Tibial nerve (tissue), 4 donors: Measurements from ENCODE around the gene ABCA7. TPM values are rescaled to one million over a fixed set of nuclear protein-coding genes. Genes with fewer than 3 reads are reported as not detected.

Source experiments
- DNase-seq, 2 donors: peaks; one replicate each; pipeline ENCODE4 v3.0.0-alpha.2; 2019; ENCODE audit warnings: low spot score in 2 of 2
- H3K27ac ChIP-seq, 4 donors: fragments of 200-600 bp; sonication (generic) in 3 of 4; one replicate each; pipeline ENCODE4 v1.5.1; 2017 to 2019; ENCODE audit warnings: mild to moderate bottlenecking in 1 of 4
- H3K27me3 ChIP-seq, 2 donors: fragments of 200-600 bp; sonication (generic) in 1 of 2; one replicate each; pipeline versions ENCODE4 v1.5.1 to v1.6.0; 2017 to 2019
- H3K36me3 ChIP-seq, 3 donors: fragments of 200-600 bp; sonication (generic); one replicate each; pipeline ENCODE4 v1.5.1; 2018 to 2019
- H3K4me1 ChIP-seq, 4 donors: fragments of 200-600 bp; sonication (generic) in 3 of 4; one replicate each; pipeline ENCODE4 v1.5.1; 2017 to 2019
- H3K4me3 ChIP-seq, 4 donors: fragments of 200-600 bp; sonication (generic) in 3 of 4; one replicate each; pipeline ENCODE4 v1.5.1; 2017 to 2019; ENCODE audit warnings: mild to moderate bottlenecking in 1 of 4, moderate library complexity in 1 of 4
- H3K9me3 ChIP-seq, 4 donors: fragments of 200-600 bp; sonication (generic) in 3 of 4; one replicate each; pipeline ENCODE4 v1.5.1; 2017 to 2019
- EP300 ChIP-seq, 2 donors: sonication (generic); formaldehyde crosslinking; IDR thresholded peaks; one replicate each; pipeline ENCODE4 v1.6.1; 2017; ENCODE audit warnings: antibody characterized with exemption in 2 of 2, mild to moderate bottlenecking in 1 of 2
- POLR2A ChIP-seq, 2 donors: fragments of 450-650 bp; IDR thresholded peaks; one replicate each; pipeline ENCODE4 v1.6.1; 2017; ENCODE audit warnings: antibody characterized with exemption in 2 of 2, mild to moderate bottlenecking in 2 of 2, moderate library complexity in 2 of 2
- WGBS, 2 donors: methylation state at CpG; one replicate each; pipeline ENCODE4 v1.1.5; 2018; 5-methylcytosine and 5-hydroxymethylcytosine counted together
- total RNA-seq, 4 donors: library from RNA; depleted of rRNA; stranded (reverse); fragments of >200 nt; gene quantifications; one replicate each; pipeline ENCODE4 v1.1.0, GENCODE V29; 2016
- TF ChIP-seq, protein P1 (sequence below), 5 experiments: fragments of 200-600 bp in 3 of 5; fragments of 450-650 bp in 2 of 5; sonication (generic) in 3 of 5; IDR thresholded peaks; one replicate each; pipeline ENCODE4 v1.5.1; 2016 to 2019; ENCODE audit warnings: antibody characterized with exemption in 5 of 5, mild to moderate bottlenecking in 3 of 5, moderate library complexity in 2 of 5

Gene ABCA7
- total RNA-seq, 4 donors from 2014 or later: 9.6 to 25.8 (median 13.7) TPM

DNA sequence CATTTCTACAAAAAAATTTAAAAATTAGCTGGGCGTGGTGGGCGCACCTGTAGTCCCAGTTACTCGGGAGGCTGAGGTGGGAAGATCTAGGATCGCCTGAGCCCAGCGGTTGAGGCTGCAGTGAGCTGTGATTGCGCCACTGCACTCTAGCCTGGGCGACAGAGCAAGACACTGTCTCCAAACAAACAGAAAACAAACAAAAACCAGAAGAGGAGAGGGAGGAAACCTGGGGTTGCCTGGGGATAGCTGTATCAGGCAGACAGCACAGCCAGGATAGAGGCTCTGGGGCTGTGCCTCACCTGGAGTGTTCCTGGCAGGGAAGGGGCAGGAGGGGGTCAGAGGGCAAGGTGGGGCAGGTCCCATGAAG, 57.9 kb downstream of the ABCA7 start:
- H3K27ac ChIP-seq: peak overlapping the region in 3 of 4 donors; percentile 64 to 95 (median 91)
- no peaks in the 10 kb centered on the region for H3K27me3 ChIP-seq
- H3K4me3 ChIP-seq: no peak overlapping the region
- H3K4me1 ChIP-seq: peaks cover 0 to 79% (median 62%) of the 10 kb centered on the region in 4 donors
- no peak for TF ChIP-seq EP300 (IDR thresholded peaks at IDR 0.05)
- TF ChIP-seq, protein P1, sequence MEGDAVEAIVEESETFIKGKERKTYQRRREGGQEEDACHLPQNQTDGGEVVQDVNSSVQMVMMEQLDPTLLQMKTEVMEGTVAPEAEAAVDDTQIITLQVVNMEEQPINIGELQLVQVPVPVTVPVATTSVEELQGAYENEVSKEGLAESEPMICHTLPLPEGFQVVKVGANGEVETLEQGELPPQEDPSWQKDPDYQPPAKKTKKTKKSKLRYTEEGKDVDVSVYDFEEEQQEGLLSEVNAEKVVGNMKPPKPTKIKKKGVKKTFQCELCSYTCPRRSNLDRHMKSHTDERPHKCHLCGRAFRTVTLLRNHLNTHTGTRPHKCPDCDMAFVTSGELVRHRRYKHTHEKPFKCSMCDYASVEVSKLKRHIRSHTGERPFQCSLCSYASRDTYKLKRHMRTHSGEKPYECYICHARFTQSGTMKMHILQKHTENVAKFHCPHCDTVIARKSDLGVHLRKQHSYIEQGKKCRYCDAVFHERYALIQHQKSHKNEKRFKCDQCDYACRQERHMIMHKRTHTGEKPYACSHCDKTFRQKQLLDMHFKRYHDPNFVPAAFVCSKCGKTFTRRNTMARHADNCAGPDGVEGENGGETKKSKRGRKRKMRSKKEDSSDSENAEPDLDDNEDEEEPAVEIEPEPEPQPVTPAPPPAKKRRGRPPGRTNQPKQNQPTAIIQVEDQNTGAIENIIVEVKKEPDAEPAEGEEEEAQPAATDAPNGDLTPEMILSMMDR (IDR thresholded peaks at IDR 0.05): no peak
- TF ChIP-seq POLR2A (IDR thresholded peaks at IDR 0.05): no peak
- 71 to 72% methylated on average over 7 of the region's 7 CpGs for WGBS, 2 donors
- peaks cover 0 to 11% (median 7%) of the 10 kb centered on the region in 3 donors for H3K36me3 ChIP-seq
- DNase-seq: no peak
- H3K9me3 ChIP-seq: no peaks in the 10 kb centered on the region

DNA sequence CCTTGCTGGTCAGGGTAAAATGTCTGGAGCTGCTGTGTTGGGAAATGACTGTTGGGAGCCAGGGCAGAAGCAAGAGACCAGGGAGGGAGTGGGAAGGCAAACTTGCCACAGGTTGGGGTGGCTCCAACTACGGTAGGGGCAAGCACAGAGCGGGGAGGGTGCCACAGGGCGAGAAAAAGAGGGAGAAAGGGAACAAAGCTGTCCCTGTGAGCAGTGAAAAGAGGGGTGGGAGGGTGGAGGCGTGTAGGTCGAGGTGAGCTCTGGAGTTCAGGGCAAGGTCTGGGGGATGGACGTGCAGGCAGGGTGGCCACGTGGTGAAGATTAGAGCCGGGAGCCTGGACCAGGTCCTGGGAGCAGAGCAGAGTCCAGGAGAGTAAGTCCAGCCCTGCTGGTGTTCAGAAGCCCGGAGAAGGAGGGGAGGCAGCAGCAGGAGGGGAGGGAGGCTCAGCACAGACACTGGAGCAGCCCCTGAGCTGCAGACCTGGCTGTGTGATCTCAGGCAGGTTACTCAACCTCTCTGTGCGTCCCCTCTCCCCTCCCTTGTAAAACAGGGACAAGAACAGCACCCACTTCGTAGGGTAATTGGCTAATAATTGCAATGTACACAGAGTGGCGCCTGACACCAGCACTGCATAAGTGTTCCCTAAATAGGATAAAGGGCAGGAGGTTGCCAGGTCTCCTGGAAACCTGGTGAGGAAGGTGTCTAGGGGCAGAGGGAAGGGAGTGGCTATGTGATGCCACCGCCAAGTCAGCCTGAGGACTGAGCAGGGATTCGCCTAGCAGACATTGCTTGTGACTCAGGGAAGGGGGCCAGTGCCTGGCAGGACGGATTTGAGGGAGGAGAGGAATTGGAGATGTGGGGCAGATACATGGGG, 58.5 kb downstream of the ABCA7 start:
- WGBS, 2 donors: 41 to 42% methylated on average over 14 to 15 of the region's 15 CpGs
- no peak for DNase-seq
- Histone ChIP-seq H3K4me1 (peaks cover 0 to 81% (median 64%) of the 10 kb centered on the region in 4 donors), H3K27ac (peak overlapping the region; percentile 41 to 95 (median 78)), H3K9me3 (no peaks in the 10 kb centered on the region), H3K36me3 (peaks cover 0 to 4% (median 3%) of the 10 kb centered on the region in 3 donors), H3K27me3 (no peaks in the 10 kb centered on the region), H3K4me3 (no peak overlapping the region)
- TF ChIP-seq EP300 (IDR thresholded peaks at IDR 0.05) (no peak), POLR2A (IDR thresholded peaks at IDR 0.05) (no peak)
- TF ChIP-seq, protein P1 (IDR thresholded peaks at IDR 0.05): no peak

DNA sequence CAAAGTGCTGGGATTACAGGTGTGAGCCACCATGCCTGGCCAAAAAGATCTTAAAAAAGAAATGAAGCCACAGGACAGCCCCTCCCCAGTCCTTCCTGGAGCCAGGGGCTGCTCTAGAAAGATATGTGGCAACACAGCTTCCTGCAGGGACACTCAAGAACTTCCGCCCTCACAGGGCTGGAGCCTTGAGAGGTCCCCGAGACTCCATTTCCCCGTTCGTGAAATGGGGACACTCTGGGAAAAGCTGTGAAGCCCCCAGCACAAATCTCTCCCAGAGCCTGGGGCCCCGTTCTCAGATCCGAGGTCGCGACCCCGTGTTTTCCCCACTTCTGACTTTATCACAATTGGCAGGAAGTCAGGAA, 61.4 kb downstream of the ABCA7 start:
- no peak for TF ChIP-seq EP300 (IDR thresholded peaks at IDR 0.05)
- TF ChIP-seq, protein P1 (IDR thresholded peaks at IDR 0.05): no peak
- no peak for TF ChIP-seq POLR2A (IDR thresholded peaks at IDR 0.05)
- Histone ChIP-seq H3K4me1 (peaks cover 0 to 77% (median 64%) of the 10 kb centered on the region in 4 donors), H3K27ac (peak overlapping the region; percentile 91 to 99 (median 94)), H3K27me3 (no peaks in the 10 kb centered on the region), H3K36me3 (peaks cover 0 to 6% (median 1%) of the 10 kb centered on the region in 3 donors), H3K9me3 (no peaks in the 10 kb centered on the region), H3K4me3 (peak overlapping the region in 1 of 4 donors; percentile 0)
- WGBS, 2 donors: 13 to 17% methylated on average over 7 to 9 of the region's 9 CpGs
- DNase-seq: peak in 1 of 2 donors; percentile 48

DNA sequence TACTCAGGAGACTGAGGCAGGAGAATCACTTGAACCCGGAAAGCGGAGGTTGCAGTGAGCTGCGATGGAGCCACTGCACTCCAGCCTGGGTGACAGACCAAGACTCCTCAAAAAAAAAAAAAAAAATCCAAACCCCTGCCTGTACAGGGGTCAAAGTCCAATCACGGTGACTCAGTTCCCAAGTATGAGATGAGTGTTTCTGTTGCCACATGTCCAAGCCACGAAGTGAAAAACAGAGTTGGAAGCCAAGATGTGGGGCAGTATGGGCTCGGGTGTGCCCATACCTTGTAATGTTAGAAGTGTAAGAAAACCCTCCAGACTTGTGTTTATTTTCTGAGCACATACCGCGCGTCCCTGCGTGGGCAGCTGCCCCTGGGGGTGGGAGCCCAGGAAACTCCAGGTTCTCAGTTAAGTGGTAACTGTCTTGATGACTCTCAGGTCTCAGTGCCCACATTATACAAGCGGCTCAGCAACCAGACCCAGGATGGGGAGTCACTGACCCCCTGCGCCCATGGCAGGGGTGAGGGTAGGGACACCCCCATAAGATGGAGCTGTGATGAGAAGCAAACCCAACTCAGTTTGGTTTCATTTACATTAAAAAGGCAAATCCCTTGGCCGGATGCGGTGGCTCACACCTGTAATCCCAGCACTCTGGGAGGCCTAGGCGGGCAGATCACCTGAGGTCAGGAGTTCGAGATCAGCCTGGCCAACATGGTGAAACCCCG, 62.7 kb downstream of the ABCA7 start:
- H3K4me1 ChIP-seq: peaks cover 0 to 86% (median 65%) of the 10 kb centered on the region in 4 donors
- peaks cover 0 to 19% (median 4%) of the 10 kb centered on the region in 3 donors for H3K36me3 ChIP-seq
- no peaks in the 10 kb centered on the region for H3K9me3 ChIP-seq
- TF ChIP-seq EP300 (IDR thresholded peaks at IDR 0.05): peak; percentile 27 to 88
- no peak for TF ChIP-seq POLR2A (IDR thresholded peaks at IDR 0.05)
- peak overlapping the region in 3 of 4 donors; percentile 4 to 15 (median 4) for H3K4me3 ChIP-seq
- peak in 1 of 2 donors; percentile 82 for DNase-seq
- H3K27me3 ChIP-seq: no peaks in the 10 kb centered on the region
- peak overlapping the region; percentile 91 to 99 (median 94) for H3K27ac ChIP-seq
- 53 to 56% methylated on average over 17 of the region's 17 CpGs for WGBS, 2 donors

DNA sequence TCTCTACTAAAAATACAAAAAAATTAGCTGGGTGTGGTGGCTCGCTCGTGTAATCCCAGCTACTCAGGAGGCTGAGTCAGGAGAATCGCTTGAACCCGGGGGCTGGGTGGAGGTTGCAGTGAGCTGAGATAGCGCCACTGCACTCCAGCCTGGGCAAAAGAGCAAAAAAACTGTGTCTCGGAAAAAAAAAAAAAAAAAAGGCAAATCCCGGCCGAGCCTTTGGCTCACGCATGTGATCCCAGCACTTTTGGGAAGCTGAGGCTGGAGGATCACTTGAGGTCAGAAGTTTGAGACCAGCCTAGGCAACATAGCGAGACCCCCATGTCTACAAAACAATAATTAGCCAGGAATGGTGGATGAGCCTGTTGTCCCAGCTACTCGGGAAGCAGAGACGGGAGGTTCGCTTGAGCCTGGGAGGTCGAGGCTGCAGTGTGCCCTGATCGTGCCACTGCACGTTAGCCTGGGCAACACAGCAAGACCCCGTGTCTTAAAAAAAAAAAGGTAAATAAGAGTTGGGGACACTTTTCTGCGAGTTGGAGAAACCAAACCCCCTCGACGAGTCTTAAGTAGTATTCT, 63.3 kb downstream of the ABCA7 start:
- peak overlapping the region; percentile 39 to 88 (median 54) for H3K4me3 ChIP-seq
- no peak for DNase-seq
- no peaks in the 10 kb centered on the region for H3K27me3 ChIP-seq
- no peaks in the 10 kb centered on the region for H3K9me3 ChIP-seq
- WGBS, 2 donors: 28 to 32% methylated on average over 18 to 20 of the region's 20 CpGs
- no peak for TF ChIP-seq EP300 (IDR thresholded peaks at IDR 0.05)
- no peak for TF ChIP-seq POLR2A (IDR thresholded peaks at IDR 0.05)
- TF ChIP-seq, protein P1 (IDR thresholded peaks at IDR 0.05): no peak
- H3K4me1 ChIP-seq: peaks cover 0 to 80% (median 60%) of the 10 kb centered on the region in 4 donors
- H3K27ac ChIP-seq: peak overlapping the region; percentile 91 to 99 (median 94)
- H3K36me3 ChIP-seq: peaks cover 3 to 25% (median 4%) of the 10 kb centered on the region in 3 donors
